ENCODE results near the gene LTBP1.

LTBP1 gene

GRCh38 chr2:33321876-33322483 lies 375.2 kb downstream of the LTBP1 start:
- DNase-seq: no peak

GRCh38 chr2:33322612-33323011 lies 375.9 kb downstream of the LTBP1 start:
- no peak for DNase-seq

DNA sequence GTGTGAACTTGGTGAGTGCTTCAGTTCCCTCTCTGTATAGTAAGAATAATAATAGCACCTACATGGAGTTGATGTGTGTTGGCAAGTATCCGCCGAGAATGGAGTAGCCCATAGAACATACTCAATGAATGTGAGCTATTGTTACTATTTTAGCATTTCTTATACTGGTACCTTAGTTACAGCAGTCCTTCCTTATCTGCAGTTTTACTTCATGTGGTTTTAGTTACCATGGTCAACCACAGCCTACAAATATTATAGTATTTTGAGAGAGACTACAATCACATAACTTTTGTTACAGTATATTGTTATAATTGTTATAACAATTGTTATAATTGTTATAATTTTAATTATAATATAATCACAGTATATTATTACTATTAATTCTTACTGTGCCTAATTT lies 377.2 kb downstream of the LTBP1 start:
- DNase-seq: no peak

DNA sequence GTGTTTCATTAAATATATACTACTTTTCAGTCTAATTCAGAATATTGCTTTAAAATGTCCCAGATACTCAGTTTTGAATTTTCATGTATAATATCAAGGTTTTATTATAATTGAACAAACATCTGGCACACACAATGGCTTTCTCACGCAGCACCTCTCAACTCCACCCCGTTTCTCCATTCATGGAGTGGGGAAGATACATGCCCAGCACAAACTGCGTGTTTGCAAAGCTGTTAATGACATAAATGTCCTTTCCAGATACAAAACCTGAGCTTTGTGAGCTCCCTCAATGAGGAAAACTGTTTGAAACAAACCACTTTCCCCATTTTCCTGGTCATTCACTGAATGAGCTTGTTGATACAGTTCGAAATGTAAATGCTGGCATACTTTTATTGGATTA lies 379.3 kb downstream of the LTBP1 start:
- no peak for DNase-seq

- DNase-seq: no peak
Observed at GRCh38 chr2:33333433-33333832, 386.7 kb downstream of the LTBP1 start.

GRCh38 chr2:33334083-33334482 lies 387.3 kb downstream of the LTBP1 start:
- no peak for DNase-seq

DNA sequence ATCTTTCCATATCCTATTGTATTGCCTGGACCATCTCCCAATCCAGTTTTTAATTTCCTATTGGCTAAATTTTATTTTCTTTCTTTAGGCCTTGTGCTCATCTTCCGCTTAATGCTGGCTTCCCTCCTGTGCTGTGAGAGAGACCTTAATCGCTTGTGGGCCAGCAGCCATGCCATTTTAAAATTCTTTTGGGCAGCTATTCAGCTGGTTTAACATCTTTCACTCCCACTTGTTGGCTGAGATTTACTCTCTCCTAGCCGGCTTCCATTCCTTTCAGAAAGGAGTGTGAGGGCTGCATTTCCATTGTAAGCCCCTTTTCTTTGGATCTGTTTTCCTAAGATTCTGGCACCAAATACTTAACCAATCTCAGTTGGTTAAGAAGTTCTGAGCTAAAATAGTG lies 388.8 kb downstream of the LTBP1 start:
- no peak for DNase-seq

DNA sequence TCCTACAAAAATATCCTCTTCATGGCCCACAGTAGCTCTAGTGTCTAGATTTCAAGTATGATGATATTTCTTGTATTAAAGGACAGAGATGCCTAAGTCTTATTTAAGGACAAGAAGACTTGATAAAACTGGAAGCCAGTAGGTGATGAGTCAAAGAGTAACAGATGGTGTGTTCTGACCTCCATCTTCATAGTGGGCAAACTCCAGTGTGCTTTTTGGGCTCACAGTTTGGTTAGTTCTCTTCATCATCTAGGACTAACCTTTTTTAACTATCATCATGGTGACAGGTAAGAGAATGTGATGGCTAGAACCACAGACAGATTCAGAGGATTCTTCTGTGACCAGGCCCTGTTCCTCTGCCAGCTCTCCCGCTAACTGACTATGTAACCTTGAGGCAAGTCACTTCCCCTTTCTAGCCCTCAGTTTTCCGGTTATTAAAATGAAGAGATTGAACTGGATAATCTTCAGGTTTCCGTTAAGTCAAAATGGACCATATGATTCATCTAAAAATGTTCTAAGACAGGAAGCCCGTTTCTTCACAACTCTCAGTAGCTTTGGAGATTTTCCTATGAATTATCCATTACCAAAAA lies 389.4 kb downstream of the LTBP1 start:
- no peak for DNase-seq

GRCh38 chr2:33337385-33337960 lies 390.7 kb downstream of the LTBP1 start:
- no peak for DNase-seq

GRCh38 chr2:33337981-33338380 lies 391.2 kb downstream of the LTBP1 start:
- no peak for DNase-seq

GRCh38 chr2:33339269-33339668 lies 392.5 kb downstream of the LTBP1 start:
- no peak for DNase-seq

DNA sequence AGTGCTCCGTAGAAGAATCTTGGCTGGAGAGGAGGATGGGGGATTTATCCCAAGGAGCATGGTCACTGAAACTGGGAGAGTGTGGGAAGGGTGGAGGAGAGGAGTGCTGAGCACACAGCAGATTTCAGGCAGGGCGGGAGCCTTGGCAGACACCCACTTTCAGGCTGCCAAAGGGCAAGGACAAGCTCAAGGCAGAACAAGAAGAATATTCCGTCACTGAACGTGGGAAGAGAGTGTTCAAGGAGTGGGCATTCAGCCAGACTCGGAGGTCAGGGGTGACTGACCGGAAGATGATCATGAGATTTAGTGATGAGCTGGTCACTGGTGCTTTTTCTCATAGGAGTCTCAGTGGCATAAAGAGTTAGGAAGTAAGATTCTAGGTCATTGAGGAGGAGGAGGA lies 393.5 kb downstream of the LTBP1 start:
- no peak for DNase-seq

DNA sequence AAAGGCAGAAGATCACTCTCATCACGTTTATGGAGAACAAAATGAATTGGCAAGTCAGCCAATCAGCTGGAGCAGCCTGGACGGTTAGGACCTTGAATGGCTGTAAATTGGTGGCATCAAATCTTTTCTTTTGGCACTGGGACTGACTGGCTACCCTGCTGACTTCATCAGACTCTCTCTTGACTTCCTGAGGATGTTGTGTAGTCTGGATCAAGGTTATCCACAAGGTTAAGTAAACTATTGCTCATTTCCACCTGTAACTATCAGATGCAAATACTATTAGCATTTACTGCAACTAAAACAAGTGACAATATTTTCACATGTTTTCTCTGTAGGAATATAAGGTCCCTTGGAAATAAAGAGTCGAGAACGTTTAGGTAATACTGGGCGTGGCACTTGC lies 395.4 kb downstream of the LTBP1 start:
- DNase-seq: no peak

- no peak for DNase-seq
Observed at GRCh38 chr2:33342705-33343104, 396.0 kb downstream of the LTBP1 start.

DNA sequence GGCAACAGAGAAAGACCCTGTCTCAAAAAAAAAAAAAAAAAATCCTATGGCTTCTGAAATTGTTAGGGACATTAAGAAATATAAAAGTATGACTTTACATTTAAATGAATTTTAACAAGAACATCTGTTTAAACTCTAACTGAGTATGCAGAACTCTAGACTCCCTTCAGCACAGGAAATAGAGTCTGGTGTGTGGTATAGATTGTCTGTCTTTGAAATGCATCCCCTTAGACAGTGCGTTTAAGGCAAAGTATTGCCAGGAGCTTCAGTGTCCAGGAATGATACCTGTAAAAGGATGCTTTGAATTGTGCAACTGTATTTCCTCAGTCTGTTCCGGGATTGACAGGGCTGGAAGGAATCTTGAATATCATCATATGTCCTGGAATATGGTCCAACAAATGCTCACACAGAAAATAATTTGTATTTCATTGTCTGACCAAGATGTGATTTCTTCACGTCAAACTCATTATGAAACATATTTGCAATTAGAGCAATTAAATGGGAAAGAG lies 396.7 kb downstream of the LTBP1 start:
- DNase-seq: no peak

DNA sequence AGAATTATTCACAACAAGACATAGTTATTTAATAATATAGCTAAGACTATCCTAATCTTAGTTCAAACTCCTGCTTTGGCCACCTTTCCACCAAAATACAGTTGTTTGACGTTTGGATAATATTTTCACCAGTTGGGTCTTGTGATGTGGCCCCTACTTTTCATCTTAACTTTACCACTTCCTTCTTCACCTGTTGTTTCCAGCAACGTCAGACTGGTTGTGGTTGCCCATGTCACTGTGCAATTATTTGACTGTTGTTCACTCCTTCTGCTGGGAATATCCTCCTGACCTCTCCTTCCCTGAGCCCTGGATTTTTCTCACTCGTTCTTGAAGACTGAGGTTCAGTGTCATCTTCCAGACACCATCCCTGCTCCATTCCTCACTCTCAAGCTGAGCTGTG lies 397.5 kb downstream of the LTBP1 start:
- no peak for DNase-seq

DNA sequence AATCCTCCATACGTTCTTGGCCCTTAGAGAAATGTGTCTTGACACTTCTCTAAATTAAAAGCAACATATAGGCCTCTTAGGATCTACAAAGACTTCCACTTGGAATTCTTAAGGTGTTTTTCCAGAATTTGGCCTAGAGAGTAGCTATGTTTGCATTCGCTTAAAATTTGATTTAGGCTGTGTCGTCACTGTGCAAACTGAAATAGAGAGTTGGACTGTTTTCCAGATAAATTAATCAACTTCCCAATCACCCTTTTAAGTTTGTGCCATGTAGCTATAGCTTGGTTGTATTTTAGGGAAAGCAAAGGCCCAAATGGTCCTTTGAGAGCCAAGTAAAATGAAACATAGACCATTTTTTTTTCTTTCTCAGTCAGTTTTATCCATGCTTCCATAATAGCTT lies 401.1 kb downstream of the LTBP1 start:
- DNase-seq: no peak

GRCh38 chr2:33350632-33351031 lies 403.9 kb downstream of the LTBP1 start:
- no peak for DNase-seq

- no peak for DNase-seq
Observed at GRCh38 chr2:33351781-33352180, 405.0 kb downstream of the LTBP1 start.

DNA sequence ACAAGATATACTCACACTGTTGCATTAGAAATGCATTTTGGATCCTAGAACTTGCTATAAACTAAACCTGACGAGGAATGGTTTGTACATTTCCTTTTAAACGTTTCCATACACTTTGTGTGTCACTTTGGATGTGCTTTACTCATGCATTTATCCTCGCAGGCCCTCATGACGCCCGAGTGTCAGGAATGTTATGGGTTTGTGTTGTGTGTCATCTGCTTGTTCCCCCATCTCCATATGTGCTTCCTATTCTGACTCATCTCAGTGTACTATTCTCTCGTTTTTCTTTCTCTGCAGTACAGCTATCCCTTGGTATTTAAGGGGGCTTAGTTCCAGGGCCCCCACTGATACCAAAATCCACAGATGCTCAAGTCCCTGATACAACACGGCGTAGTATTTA lies 408.2 kb downstream of the LTBP1 start:
- DNase-seq: no peak

DNA sequence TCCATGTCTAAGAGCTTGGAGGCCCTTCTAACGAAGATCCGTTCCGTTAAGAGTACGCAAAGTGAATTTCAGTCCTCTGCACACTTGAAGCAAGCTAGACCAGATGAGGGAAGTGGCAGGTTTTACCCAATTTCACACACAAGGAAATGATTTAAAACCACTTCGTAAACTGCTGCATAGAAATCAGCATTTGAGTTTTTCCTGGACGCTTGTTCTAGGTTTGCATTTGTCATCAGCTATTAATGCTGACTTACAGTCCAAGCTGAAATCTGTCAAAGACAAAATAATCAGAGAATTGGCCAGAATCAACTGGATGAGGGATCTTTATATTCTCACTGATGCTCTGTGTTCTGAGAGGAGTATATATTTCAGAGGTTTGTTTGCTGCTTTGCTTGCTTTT lies 412.1 kb downstream of the LTBP1 start:
- DNase-seq: no peak

DNA sequence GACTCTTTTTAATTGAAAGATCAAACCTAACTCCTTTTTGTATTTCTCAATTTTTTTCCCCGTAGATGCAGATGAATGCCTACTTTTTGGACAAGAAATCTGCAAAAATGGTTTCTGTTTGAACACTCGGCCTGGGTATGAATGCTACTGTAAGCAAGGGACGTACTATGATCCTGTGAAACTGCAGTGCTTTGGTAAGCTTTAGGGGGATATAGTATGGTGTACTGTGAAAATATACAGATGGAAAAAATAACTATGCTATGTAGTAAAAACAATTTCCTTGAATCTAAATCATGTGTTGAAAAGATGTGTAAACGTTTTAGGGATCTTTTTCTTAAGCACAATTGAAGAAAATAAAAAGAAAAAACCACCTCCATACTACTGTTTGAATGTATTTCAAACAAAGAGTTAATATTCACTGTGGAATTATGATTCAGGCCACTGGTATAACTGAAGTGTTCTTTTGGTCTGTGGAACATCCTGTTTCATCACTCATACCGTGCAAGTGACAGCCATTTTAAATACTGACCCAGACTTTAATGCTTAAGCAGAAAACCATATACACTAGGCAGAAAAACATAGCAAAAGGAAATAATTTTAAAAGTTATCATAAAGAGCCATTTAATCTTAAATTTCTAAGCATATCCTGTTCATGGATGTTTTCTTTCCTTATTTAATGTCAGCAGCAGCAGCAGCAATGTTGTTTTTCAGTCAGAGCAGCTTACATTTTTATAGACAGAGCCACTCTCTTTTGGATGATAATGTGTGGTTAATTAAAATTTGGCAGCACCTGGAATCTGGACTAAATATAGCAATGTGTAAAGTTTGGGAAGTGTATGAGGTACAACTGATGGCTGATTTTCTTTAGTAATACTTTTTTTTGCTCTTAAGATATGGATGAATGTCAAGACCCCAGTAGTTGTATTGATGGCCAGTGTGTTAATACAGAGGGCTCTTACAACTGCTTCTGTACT lies 416.9 kb downstream of the LTBP1 start:
- DNase-seq: no peak

DNA sequence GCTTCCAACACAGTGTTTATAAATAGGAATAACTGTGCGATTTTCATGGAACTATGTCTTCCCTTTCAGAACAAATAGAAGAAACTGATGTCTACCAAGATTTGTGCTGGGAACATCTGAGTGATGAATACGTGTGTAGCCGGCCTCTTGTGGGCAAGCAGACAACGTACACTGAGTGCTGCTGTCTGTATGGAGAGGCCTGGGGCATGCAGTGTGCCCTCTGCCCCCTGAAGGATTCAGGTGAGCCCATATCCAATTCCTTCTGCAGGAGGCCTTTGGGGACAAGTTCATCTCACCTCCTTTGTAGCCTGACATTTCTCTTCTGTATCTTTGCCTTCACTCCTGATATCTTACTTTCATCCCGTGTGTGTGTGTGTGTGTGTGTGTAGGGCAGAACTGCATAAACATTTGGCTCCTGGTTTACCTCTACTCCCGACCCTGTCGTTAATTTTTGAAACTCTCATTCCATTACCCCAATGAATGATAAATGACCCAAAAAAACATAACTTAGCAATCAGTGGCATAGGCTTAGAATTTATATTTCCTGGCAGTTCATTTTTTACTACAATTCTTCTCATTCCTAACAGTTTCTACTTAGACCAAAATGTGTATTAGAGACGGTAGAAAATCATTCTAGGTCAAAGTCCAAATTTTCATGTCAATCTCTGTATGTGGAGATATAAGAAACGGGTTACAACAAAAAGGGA lies 418.7 kb downstream of the LTBP1 start:
- DNase-seq: no peak
